HG03108 (cell line): ENCODE data around the gene CLDN7.
"Not testable (repeated sequence)": the region's sequence is repeated elsewhere in the genome, so short reads cannot be mapped to it uniquely, and the experiment has no call there.

Experiments
- ATAC-seq: cut with Tn5 transposase; IDR thresholded peaks from one replicate; pipeline ENCODE4 v1.9.1; 2021; ENCODE audit warnings: moderate library complexity; ENCODE audit not compliant: unreplicated experiment

The CLDN7 gene

DNA sequence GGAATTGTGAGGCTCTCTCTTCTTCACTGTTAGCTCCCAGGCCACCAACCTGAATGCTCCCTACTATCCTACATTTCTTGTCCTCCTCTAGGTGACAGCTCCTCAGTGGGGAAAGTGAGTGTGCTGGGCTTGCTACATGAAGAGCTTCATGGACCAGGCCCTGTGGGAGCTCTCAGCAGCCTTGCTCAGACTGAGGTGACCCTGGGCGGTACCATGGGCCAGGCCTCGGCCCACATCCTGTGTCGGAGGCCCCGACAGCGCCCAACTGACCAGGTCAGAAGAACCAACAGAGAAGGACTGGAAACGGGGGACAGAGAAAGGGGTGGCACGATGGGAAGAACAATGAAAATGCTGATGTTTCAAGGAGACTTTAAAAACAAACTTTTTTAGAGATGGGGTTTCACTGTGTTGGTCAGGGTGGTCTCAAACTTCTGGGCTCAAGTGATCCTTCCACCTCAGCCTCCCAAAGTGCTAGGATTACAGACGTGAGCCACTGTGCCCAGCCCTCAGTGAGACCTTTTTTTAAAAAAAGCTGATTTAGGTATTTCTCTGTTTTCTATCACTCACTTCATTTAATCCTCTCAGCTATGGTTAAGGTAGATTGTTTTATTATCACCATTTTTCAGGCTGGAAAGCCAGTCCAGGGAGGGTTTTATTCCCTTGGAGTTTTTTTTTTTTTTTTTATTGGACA is 5.4 kb downstream of the CLDN7 start:
- no peak for ATAC-seq

DNA sequence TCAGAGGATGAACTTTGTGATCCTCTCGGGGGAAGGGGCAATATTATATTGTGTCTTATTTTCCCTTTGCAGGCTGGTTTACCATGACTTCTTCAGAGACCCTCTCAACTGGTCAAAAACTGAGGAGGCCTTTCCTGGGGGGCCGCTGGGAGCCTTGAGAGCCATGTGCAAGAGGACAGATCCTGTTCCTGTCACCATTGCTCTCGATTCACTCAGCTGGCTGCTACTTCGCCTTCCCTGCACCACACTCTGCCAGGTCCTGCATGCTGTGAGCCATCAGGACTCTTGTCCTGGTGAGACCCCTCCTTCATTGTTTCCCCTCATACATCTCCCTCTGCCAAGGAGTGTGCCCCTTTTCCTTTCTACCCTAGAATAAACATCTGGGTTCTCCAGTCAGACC is 7.8 kb downstream of the CLDN7 start:
- no peak for ATAC-seq

GRCh38 chr17:7253082-7253481 is 9.2 kb downstream of the CLDN7 start:
- no peak for ATAC-seq

GRCh38 chr17:7252176-7253043 is 9.9 kb downstream of the CLDN7 start, which contains the start of gene ELP5:
ELP5 (plus strand) TSS chr17:7252215; CDS start chr17:7252551, 336 bp downstream.
- ATAC-seq = peak; percentile 41

- ATAC-seq = peak; percentile 79
Measured at GRCh38 chr17:7251661-7252175, 10.6 kb downstream of the CLDN7 start, which contains the start of gene CTDNEP1. CTDNEP1 (minus strand) TSS chr17:7251734; CDS start chr17:7251296, 438 bp downstream.

- ATAC-seq = no peak
Measured at GRCh38 chr17:7250695-7251627, 11.3 kb downstream of the CLDN7 start.

DNA sequence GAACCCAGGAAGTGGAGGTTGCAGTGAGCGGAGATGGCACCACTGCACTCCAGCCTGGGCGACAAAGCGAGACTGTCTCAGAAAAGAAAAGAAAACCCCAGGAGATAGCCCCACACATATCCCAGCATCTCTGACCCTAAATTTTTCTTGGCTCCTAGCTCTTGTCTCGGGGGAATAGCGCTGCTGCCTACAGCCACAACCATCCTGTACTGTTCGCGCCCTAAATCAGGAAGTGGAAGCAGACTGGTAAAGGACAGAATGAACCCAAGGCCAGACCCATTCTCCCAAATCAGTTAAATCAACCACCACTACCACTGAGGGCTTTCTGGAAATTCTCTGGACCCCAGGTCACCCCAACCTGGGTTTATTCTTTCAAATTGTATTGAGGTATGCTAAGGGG is 12.4 kb downstream of the CLDN7 start:
- no peak for ATAC-seq

DNA sequence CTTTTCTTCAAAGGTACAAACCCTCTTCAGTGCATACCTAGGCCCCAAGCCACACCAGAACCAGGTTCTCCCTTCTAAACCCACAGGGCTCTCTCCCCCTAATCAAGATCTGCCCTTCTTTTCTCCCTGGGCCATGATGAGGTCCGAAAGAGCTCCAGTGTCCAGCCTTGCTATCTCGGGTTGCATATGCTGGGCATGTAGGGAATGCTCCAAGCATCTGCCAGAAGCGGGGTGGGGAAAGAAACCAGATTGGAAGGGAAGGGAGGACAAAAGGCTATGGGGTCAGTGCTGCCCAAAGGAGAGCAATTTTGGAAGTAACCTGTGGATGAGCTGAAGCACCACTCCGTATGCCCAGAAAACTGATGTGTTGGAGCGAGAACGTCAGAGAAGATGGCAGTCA is 13.1 kb downstream of the CLDN7 start:
- no peak for ATAC-seq

DNA sequence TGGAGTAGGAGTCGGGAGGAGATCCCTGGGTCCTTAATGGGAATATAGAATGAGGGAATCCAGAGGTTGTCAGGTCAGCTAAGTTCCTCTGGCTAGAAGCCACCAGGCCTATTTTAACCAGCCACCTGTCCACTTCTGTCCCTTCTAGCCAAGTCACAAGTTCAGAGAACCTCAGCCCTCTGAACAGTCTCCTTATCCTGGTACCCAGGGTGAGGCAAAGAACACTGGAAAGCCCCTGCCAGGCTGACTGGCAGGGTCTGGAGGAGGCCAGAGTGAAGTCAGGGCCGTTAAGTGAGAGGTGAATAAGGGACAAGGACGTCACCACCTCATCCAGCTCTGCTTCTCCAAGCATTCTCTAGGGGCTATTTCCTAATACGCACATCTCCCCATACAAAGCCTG is 13.5 kb downstream of the CLDN7 start:
- no peak for ATAC-seq

- ATAC-seq = no peak
Measured at GRCh38 chr17:7246779-7247178, 15.5 kb downstream of the CLDN7 start.

DNA sequence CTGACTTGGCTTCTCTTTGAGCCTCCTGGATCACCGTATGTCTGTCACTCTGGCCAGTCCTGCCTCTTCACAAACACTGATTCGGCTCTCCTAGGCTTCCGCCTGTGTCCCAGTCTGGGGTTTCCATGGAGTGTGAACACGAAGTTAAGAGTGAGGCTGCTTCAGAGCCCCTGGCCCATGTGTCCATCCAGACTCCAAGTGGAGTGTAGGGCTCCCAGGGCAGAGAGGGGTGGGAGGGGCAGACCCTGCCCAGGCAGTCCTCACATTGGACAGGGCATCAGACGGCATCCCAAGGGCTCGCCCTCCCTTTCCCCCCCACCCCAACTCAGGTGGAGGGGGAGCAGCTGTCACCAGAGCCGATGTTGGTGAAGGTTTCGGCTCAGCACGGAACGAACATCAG is 18.4 kb downstream of the CLDN7 start:
- not testable (repeated sequence) for ATAC-seq

DNA sequence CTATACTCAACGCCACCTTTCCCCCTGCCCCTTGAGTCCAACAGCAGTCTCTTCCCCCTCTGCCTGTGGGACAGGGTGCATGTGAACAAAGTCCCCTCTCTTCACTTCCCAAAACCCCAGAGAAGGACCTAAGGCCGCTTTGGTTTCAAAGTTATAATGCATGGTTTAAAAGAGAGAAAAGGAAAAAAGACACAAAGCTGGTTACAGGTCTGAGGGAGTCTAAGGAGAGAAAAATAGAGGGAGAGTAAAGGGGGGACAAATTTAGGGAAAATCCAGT is 18.9 kb downstream of the CLDN7 start:
- ATAC-seq = no peak

DNA sequence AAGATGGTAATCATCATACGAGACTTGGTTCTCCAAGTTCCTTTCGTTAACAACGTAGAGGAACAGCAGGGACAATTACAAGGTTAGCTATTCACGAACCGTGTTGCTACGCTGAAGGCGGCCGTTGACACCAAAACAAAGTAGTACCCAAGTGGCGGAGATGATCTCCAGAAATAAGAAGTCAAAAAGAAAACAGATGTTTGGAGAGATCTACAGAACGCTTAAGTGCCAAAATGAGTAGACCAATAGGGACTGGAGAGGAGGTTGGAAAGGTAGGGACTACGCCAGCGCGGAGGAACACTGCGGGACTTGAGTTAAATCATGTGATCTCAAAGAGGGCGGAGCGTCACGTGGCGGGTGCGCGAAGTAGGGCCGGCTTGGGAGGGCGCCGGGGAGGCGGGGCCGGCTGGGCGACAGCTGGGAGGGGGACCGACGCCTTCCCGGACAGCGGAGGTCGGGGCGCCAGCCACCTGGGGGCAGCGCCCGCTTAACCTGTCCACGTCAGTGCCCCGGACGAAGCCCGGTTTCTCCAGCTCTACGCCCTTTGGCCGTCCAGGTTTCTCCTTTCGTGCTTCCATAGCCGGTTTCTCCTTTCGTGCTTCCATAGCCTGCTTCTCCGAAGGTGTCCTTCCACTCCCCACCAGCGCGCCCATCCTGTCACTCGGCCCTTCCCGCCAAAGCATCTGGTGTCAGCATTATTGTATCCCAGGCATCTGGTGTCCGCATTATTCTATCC is 19.4 kb downstream of the CLDN7 start:
- peak; percentile 32 for ATAC-seq

- ATAC-seq = no peak
Measured at GRCh38 chr17:7241783-7242716, 20.2 kb downstream of the CLDN7 start, which contains the start of gene GABARAP. GABARAP (minus strand) TSS chr17:7242449; CDS start chr17:7242330, 119 bp downstream.

- no peak for ATAC-seq
Measured at GRCh38 chr17:7241090-7241733, 21.1 kb downstream of the CLDN7 start.

DNA sequence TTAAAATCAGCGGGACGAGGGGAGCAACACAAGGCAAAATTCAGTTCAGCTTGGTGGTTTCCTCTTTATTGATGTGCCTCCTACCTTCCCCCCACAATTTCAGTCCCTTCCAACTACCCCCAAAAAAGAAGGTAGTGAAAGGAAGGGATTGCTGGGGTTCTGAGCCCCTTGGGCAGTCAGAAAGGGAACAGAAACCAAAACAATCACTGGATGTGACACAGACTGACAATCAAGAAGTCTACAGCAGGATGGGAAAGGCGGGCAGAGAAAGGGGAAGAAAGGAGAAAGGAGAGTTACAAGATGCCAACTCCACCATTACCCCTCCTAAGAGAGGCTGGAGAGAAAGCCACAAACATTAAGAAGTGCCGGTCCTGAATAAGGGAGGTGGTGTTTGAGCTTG is 21.9 kb downstream of the CLDN7 start:
- no peak for ATAC-seq

DNA sequence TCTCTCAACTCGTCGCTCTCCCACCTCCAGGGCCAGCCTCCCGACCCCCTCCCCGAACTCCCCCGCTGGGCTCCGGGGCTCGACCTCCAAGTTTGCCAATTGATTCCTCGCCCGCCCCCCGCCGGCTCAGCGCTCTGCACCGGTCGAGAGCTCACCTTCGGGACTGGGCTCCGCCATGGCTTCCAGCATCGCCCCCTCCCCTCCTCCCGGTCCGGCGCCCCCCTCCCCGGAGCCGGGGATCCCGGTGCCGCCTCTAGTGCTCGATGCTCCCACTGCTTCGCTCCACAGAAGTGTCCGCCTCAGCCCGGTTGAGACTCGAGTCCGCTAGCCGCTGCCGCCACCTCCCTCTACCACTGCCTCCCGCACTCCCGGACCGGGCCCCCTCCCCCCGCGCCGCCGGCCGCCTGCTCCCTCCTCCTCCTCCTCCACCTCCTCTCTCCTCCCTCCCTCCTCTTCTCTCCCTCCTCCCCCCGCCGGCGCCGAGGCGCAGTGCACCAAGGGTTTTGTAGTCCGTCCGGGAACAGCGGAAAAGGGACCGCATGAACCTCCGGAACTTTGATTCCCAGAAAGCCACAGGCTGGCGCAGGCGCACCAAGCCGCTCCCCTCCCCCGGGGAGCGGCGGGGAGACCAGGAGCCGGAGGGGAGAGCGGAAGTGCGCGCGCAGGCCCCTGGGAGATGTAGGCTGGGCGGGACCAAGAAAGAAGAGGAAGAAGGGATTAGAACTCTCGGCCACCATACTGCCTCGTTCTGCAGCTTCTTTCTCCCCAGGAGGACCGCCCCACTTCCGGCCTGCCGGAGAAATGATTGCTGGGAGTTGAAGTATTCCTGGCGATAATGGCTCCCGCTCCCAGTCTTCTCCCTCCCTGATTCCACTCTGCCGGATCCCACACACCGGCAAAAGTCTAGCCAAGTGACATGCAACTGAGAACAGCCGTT is 22.9 kb downstream of the CLDN7 start, which contains the start of gene PHF23:
Gene PHF23 (minus strand): TSS at position 367 of the 937 bp plus-strand sequence. CDS start 178 bp downstream, at position 189.
- peak; percentile 45 for ATAC-seq
